Activated naive CD8-positive, alpha-beta T cell (primary cell): ENCODE data around the gene ADAMTS4.

Experiments used
- H3K27ac Mint-ChIP-seq: one replicate; pipeline ENCODE4 v1.8.0; 2021; ENCODE audit warnings: mixed read lengths
- H3K27me3 Mint-ChIP-seq: one replicate; pipeline ENCODE4 v1.8.0; 2021; ENCODE audit warnings: mixed read lengths
- H3K36me3 Mint-ChIP-seq: one replicate; pipeline ENCODE4 v1.8.0; 2021; ENCODE audit warnings: mixed read lengths
- H3K4me1 Mint-ChIP-seq: one replicate; pipeline ENCODE4 v1.8.0; 2021; ENCODE audit warnings: low read depth, mixed read lengths
- H3K4me3 Mint-ChIP-seq: one replicate; pipeline ENCODE4 v1.8.0; 2021; ENCODE audit warnings: mild to moderate bottlenecking, mixed read lengths
- H3K9me3 Mint-ChIP-seq: one replicate; pipeline ENCODE4 v1.8.0; 2021; ENCODE audit warnings: low read depth, mixed read lengths

ADAMTS4 gene

GRCh38 chr1:161198897-161199431 is at the start of gene ADAMTS4:
TSS of gene ADAMTS4 (minus strand) at chr1:161199054. CDS start at chr1:161198627, 427 bp downstream.
- no peaks in the 10 kb centered on the region for H3K9me3 Mint-ChIP-seq
- H3K36me3 Mint-ChIP-seq, result peaks cover under 1% of the 10 kb centered on the region
- peak within 1 kb of the TSS; percentile 95 for H3K27ac Mint-ChIP-seq
- H3K4me1 Mint-ChIP-seq, result peaks cover 61% of the 10 kb centered on the region
- no peaks in the 10 kb centered on the region for H3K27me3 Mint-ChIP-seq
- peak within 1 kb of the TSS; percentile 48 for H3K4me3 Mint-ChIP-seq

GRCh38 chr1:161244888-161245287 is 46.0 kb upstream of the ADAMTS4 start:
- Mint-ChIP-seq H3K27ac (no peak overlapping the region), H3K9me3 (no peaks in the 10 kb centered on the region), H3K4me3 (no peak overlapping the region), H3K36me3 (no peaks in the 10 kb centered on the region), H3K27me3 (peaks cover 2% of the 10 kb centered on the region), H3K4me1 (no peaks in the 10 kb centered on the region)

GRCh38 chr1:161242313-161242712 is 43.5 kb upstream of the ADAMTS4 start:
- Mint-ChIP-seq H3K9me3 (no peaks in the 10 kb centered on the region), H3K36me3 (no peaks in the 10 kb centered on the region), H3K4me1 (no peaks in the 10 kb centered on the region), H3K27me3 (peaks cover 2% of the 10 kb centered on the region), H3K4me3 (no peak overlapping the region), H3K27ac (no peak overlapping the region)

GRCh38 chr1:161241682-161242081 is 42.8 kb upstream of the ADAMTS4 start:
- Mint-ChIP-seq H3K36me3 (no peaks in the 10 kb centered on the region), H3K4me1 (no peaks in the 10 kb centered on the region), H3K27me3 (peaks cover 2% of the 10 kb centered on the region), H3K4me3 (no peak overlapping the region), H3K27ac (no peak overlapping the region), H3K9me3 (no peaks in the 10 kb centered on the region)

GRCh38 chr1:161238039-161238473 is 39.2 kb upstream of the ADAMTS4 start, which contains the start of gene NR1I3:
TSS of gene NR1I3 (minus strand) at chr1:161238203. CDS start at chr1:161236565, 1,638 bp downstream.
- no peaks in the 10 kb centered on the region for H3K36me3 Mint-ChIP-seq
- H3K27me3 Mint-ChIP-seq, result peaks cover 2% of the 10 kb centered on the region
- no peaks in the 10 kb centered on the region for H3K4me1 Mint-ChIP-seq
- H3K4me3 Mint-ChIP-seq, result no peak within 1 kb of the TSS
- no peak within 1 kb of the TSS for H3K27ac Mint-ChIP-seq
- no peaks in the 10 kb centered on the region for H3K9me3 Mint-ChIP-seq

GRCh38 chr1:161235957-161236775 is 37.3 kb upstream of the ADAMTS4 start:
- H3K36me3 Mint-ChIP-seq, result no peaks in the 10 kb centered on the region
- H3K9me3 Mint-ChIP-seq, result no peaks in the 10 kb centered on the region
- H3K27me3 Mint-ChIP-seq, result no peaks in the 10 kb centered on the region
- H3K4me3 Mint-ChIP-seq, result no peak overlapping the region
- no peak overlapping the region for H3K27ac Mint-ChIP-seq
- no peaks in the 10 kb centered on the region for H3K4me1 Mint-ChIP-seq

- no peaks in the 10 kb centered on the region for H3K4me1 Mint-ChIP-seq
- no peaks in the 10 kb centered on the region for H3K9me3 Mint-ChIP-seq
- H3K27ac Mint-ChIP-seq, result no peak overlapping the region
- H3K27me3 Mint-ChIP-seq, result no peaks in the 10 kb centered on the region
- no peak overlapping the region for H3K4me3 Mint-ChIP-seq
- H3K36me3 Mint-ChIP-seq, result peaks cover 3% of the 10 kb centered on the region
Measured at GRCh38 chr1:161233102-161233501, 34.2 kb upstream of the ADAMTS4 start.

GRCh38 chr1:161230762-161231161 is 31.9 kb upstream of the ADAMTS4 start:
- no peaks in the 10 kb centered on the region for H3K9me3 Mint-ChIP-seq
- H3K4me3 Mint-ChIP-seq, result no peak overlapping the region
- H3K4me1 Mint-ChIP-seq, result peaks cover 20% of the 10 kb centered on the region
- H3K36me3 Mint-ChIP-seq, result peaks cover 3% of the 10 kb centered on the region
- H3K27ac Mint-ChIP-seq, result no peak overlapping the region
- H3K27me3 Mint-ChIP-seq, result no peaks in the 10 kb centered on the region

GRCh38 chr1:161229896-161230295 is 31.0 kb upstream of the ADAMTS4 start:
- H3K27ac Mint-ChIP-seq, result no peak overlapping the region

GRCh38 chr1:161228032-161228431 is 29.2 kb upstream of the ADAMTS4 start:
- Mint-ChIP-seq H3K4me3 (peak overlapping the region; percentile 64), H3K27ac (no peak overlapping the region), H3K36me3 (peaks cover 3% of the 10 kb centered on the region)

More at GRCh38 chr1:161229896-161230295, 31.0 kb upstream of the ADAMTS4 start:
- Mint-ChIP-seq H3K4me1 (peaks cover 27% of the 10 kb centered on the region), H3K27me3 (no peaks in the 10 kb centered on the region), H3K9me3 (no peaks in the 10 kb centered on the region), H3K36me3 (peaks cover 3% of the 10 kb centered on the region), H3K4me3 (no peak overlapping the region)

GRCh38 chr1:161227196-161227871 is 28.5 kb upstream of the ADAMTS4 start:
- H3K4me1 Mint-ChIP-seq, result peaks cover 35% of the 10 kb centered on the region
- H3K27me3 Mint-ChIP-seq, result no peaks in the 10 kb centered on the region
- H3K4me3 Mint-ChIP-seq, result peak overlapping the region; percentile 100
- H3K36me3 Mint-ChIP-seq, result peaks cover 3% of the 10 kb centered on the region
- no peaks in the 10 kb centered on the region for H3K9me3 Mint-ChIP-seq
- peak overlapping the region; percentile 67 for H3K27ac Mint-ChIP-seq

More at GRCh38 chr1:161228032-161228431, 29.2 kb upstream of the ADAMTS4 start:
- Mint-ChIP-seq H3K9me3 (no peaks in the 10 kb centered on the region), H3K27me3 (no peaks in the 10 kb centered on the region), H3K4me1 (peaks cover 33% of the 10 kb centered on the region)

- Mint-ChIP-seq H3K4me1 (peaks cover 39% of the 10 kb centered on the region), H3K27ac (peak overlapping the region; percentile 82), H3K4me3 (peak overlapping the region; percentile 100), H3K9me3 (no peaks in the 10 kb centered on the region), H3K36me3 (peaks cover 3% of the 10 kb centered on the region), H3K27me3 (no peaks in the 10 kb centered on the region)
Measured at GRCh38 chr1:161226759-161227158, 27.9 kb upstream of the ADAMTS4 start.

GRCh38 chr1:161226320-161226711 is 27.5 kb upstream of the ADAMTS4 start:
- peak overlapping the region; percentile 100 for H3K27ac Mint-ChIP-seq
- peak overlapping the region; percentile 100 for H3K4me3 Mint-ChIP-seq

GRCh38 chr1:161225534-161226319 is 26.9 kb upstream of the ADAMTS4 start, which contains the start of gene TOMM40L:
TSS of gene TOMM40L (plus strand) at chr1:161226060. CDS start at chr1:161226490, 430 bp downstream.
- Mint-ChIP-seq H3K36me3 (peaks cover 3% of the 10 kb centered on the region), H3K4me1 (peaks cover 43% of the 10 kb centered on the region), H3K4me3 (peak within 1 kb of the TSS; percentile 100), H3K9me3 (no peaks in the 10 kb centered on the region), H3K27ac (peak within 1 kb of the TSS; percentile 100), H3K27me3 (no peaks in the 10 kb centered on the region)

More at GRCh38 chr1:161226320-161226711, 27.5 kb upstream of the ADAMTS4 start:
- Mint-ChIP-seq H3K4me1 (peaks cover 41% of the 10 kb centered on the region), H3K27me3 (no peaks in the 10 kb centered on the region), H3K36me3 (peaks cover 3% of the 10 kb centered on the region), H3K9me3 (no peaks in the 10 kb centered on the region)
